ENCODE measurements around the gene FAT4. TPM values are rescaled to one million over a fixed set of nuclear protein-coding genes. Genes with fewer than 3 reads are reported as not detected.

FAT4 gene
- total and polyA plus RNA-seq, 3 donors from 2014 or later = 2.8 to 8.9 (median 6.5) TPM

- no peak for TF ChIP-seq CTCF (IDR thresholded peaks at IDR 0.05)
- TF ChIP-seq POLR2A (IDR thresholded peaks at IDR 0.05) = no peak
- H3K4me1 ChIP-seq = no peaks in the 10 kb centered on the region
- intact Hi-C loops (cut with DNase I; ENCODE audit: low total_unique reads) = no loop called here
- no peak for DNase-seq
- no peak overlapping the region for H3K27ac ChIP-seq
- no peaks in the 10 kb centered on the region for H3K9me3 ChIP-seq
- no peaks in the 10 kb centered on the region for H3K27me3 ChIP-seq
- H3K4me3 ChIP-seq = no peak overlapping the region
- no peaks in the 10 kb centered on the region for H3K36me3 ChIP-seq (ENCODE audit: low read depth, missing control alignments)
- 79 to 81% methylated on average over 4 of the region's 4 CpGs for WGBS, 2 donors
Measured at GRCh38 chr4:125350470-125351135, 35.8 kb downstream of the FAT4 start.

- Histone ChIP-seq H3K36me3 (ENCODE audit: low read depth, missing control alignments) (no peaks in the 10 kb centered on the region), H3K27ac (no peak overlapping the region), H3K27me3 (no peaks in the 10 kb centered on the region), H3K9me3 (no peaks in the 10 kb centered on the region), H3K4me1 (no peaks in the 10 kb centered on the region), H3K4me3 (no peak overlapping the region)
- 90 to 92% methylated on average over 1 of the region's 1 CpG for WGBS, 2 donors
- no peak for DNase-seq
- intact Hi-C loops (cut with DNase I; ENCODE audit: low total_unique reads) = no loop called here
- TF ChIP-seq CTCF (IDR thresholded peaks at IDR 0.05) (no peak), POLR2A (IDR thresholded peaks at IDR 0.05) (no peak)
Measured at GRCh38 chr4:125352521-125352920, 37.8 kb downstream of the FAT4 start.

GRCh38 chr4:125353131-125353530 lies 38.4 kb downstream of the FAT4 start:
- Histone ChIP-seq H3K27me3 (no peaks in the 10 kb centered on the region), H3K9me3 (no peaks in the 10 kb centered on the region), H3K4me1 (no peaks in the 10 kb centered on the region), H3K36me3 (ENCODE audit: low read depth, missing control alignments) (no peaks in the 10 kb centered on the region), H3K4me3 (no peak overlapping the region), H3K27ac (no peak overlapping the region)
- intact Hi-C loops (cut with DNase I; ENCODE audit: low total_unique reads) = no loop called here
- 69 to 74% methylated on average over 1 of the region's 1 CpG for WGBS, 2 donors
- TF ChIP-seq CTCF (IDR thresholded peaks at IDR 0.05) = no peak
- no peak for DNase-seq

GRCh38 chr4:125355791-125356190 lies 41.0 kb downstream of the FAT4 start:
- no peaks in the 10 kb centered on the region for H3K9me3 ChIP-seq
- TF ChIP-seq POLR2A (IDR thresholded peaks at IDR 0.05) (no peak), CTCF (IDR thresholded peaks at IDR 0.05) (no peak)
- intact Hi-C loops (cut with DNase I; ENCODE audit: low total_unique reads) = no loop called here
- WGBS, 2 donors = 93 to 94% methylated on average over 2 of the region's 2 CpGs
- no peaks in the 10 kb centered on the region for H3K36me3 ChIP-seq (ENCODE audit: low read depth, missing control alignments)
- no peak overlapping the region for H3K27ac ChIP-seq
- DNase-seq = no peak
- no peaks in the 10 kb centered on the region for H3K27me3 ChIP-seq
- no peaks in the 10 kb centered on the region for H3K4me1 ChIP-seq
- H3K4me3 ChIP-seq = no peak overlapping the region

- no peaks in the 10 kb centered on the region for H3K4me1 ChIP-seq
- H3K4me3 ChIP-seq = no peak overlapping the region
- no peak for DNase-seq
- no peaks in the 10 kb centered on the region for H3K36me3 ChIP-seq (ENCODE audit: low read depth, missing control alignments)
- TF ChIP-seq POLR2A (IDR thresholded peaks at IDR 0.05) (no peak), CTCF (IDR thresholded peaks at IDR 0.05) (no peak)
- intact Hi-C loops (cut with DNase I; ENCODE audit: low total_unique reads) = no loop called here
- WGBS, 2 donors = 57 to 76% methylated on average over 4 of the region's 4 CpGs
- H3K9me3 ChIP-seq = no peaks in the 10 kb centered on the region
- no peak overlapping the region for H3K27ac ChIP-seq
- no peaks in the 10 kb centered on the region for H3K27me3 ChIP-seq
Measured at GRCh38 chr4:125357675-125358074, 42.9 kb downstream of the FAT4 start.
